GM12878 (cell line): Measurements from ENCODE around the gene IFT27. TPM values are rescaled to one million over a fixed set of nuclear protein-coding genes. Genes with fewer than 3 reads are reported as not detected.

Experiments used
- CBX3 ChIP-seq: fragments of 200-600 bp; sonication (generic); IDR thresholded peaks from 2 replicates; pipeline ENCODE4 v1.6.1; 2016; ENCODE audit warnings: low read depth, borderline replicate concordance
- CHD1 ChIP-seq: IDR thresholded peaks from 2 replicates; pipeline ENCODE4 v1.6.1; 2012; ENCODE audit warnings: low read depth, low read length, improper control_type of control experiment
- CHD2 ChIP-seq: IDR thresholded peaks from 2 replicates; pipeline ENCODE4 v1.6.1; 2011; ENCODE audit warnings: low read depth, low read length, improper control_type of control experiment, borderline replicate concordance
- CHD4 ChIP-seq: fragments of 200-600 bp; sonication (generic); IDR thresholded peaks from 2 replicates; pipeline ENCODE4 v1.6.1; 2016; ENCODE audit warnings: mild to moderate bottlenecking
- IKZF1 ChIP-seq: fragments of 450-650 bp; conservative IDR thresholded peaks from 2 replicates; pipeline ENCODE4 v1.6.1; 2017; ENCODE audit warnings: antibody characterized with exemption, mild to moderate bottlenecking
- IKZF2 ChIP-seq, 2 experiments: fragments of 450-650 bp; IDR thresholded peaks; 2 replicates each; pipeline ENCODE4 v1.6.1; 2017; ENCODE audit warnings: mild to moderate bottlenecking in 2 of 2, moderate library complexity in 2 of 2
- MEF2B ChIP-seq: fragments of 450-650 bp; IDR thresholded peaks from 2 replicates; pipeline ENCODE4 v1.6.1; 2018; ENCODE audit warnings: mild to moderate bottlenecking, moderate library complexity; ENCODE audit not compliant: partially characterized antibody, poor library complexity, severe bottlenecking
- NR2C1 ChIP-seq: fragments of 450-650 bp; IDR thresholded peaks from 2 replicates; pipeline ENCODE4 v1.6.1; 2017; ENCODE audit warnings: antibody characterized with exemption, mild to moderate bottlenecking, moderate library complexity
- POLR2AphosphoS5 ChIP-seq: IDR thresholded peaks from 2 replicates; pipeline ENCODE4 v1.6.1; 2011; ENCODE audit warnings: mild to moderate bottlenecking, low read length, inconsistent platforms
- RAD21 ChIP-seq: IDR thresholded peaks from 2 replicates; pipeline ENCODE4 v1.6.1; 2011; ENCODE audit warnings: mild to moderate bottlenecking, low read depth, low read length, moderate library complexity; ENCODE audit not compliant: insufficient read depth
- TAF1 ChIP-seq: IDR thresholded peaks from 2 replicates; pipeline ENCODE4 v1.6.1; 2011; ENCODE audit warnings: mild to moderate bottlenecking, low read depth, low read length, borderline replicate concordance
- YY1 ChIP-seq: IDR thresholded peaks from 2 replicates; pipeline ENCODE4 v1.6.1; 2011; ENCODE audit warnings: low read depth, mild to moderate bottlenecking, low read length
- ZBED1 ChIP-seq: IDR thresholded peaks from 2 replicates; pipeline ENCODE4 v1.6.1; 2016; ENCODE audit warnings: borderline replicate concordance
- ZNF274 ChIP-seq: IDR thresholded peaks from one replicate; pipeline ENCODE4 v1.8.0; 2011; ENCODE audit not compliant: insufficient read length, insufficient read depth
- ZNF384 ChIP-seq: IDR thresholded peaks from 2 replicates; pipeline ENCODE4 v1.6.1; 2012; ENCODE audit warnings: low read depth, mild to moderate bottlenecking, low read length, improper control_type of control experiment, borderline replicate concordance
- polyA plus RNA-seq, 11 experiments: library from polyadenylated mRNA; depleted of rRNA in 4 of 11; unstranded in 6 of 11; stranded (reverse) in 5 of 11; fragments of >200 nt; fragmentation: Nextera tagmentation in 4 of 11; fragmentation: Illumina TruSeq in 1 of 11; extraction: Ambion mirVana in 4 of 11; extraction: Trizol in 1 of 11; gene quantifications; 1 replicate in 1 of 11; 2 replicates in 10 of 11; pipeline versions ENCODE4 v1.2.1 to v1.2.3, GENCODE V29; 2011 to 2016; ENCODE audit warnings: inconsistent platforms in 2 of 11, missing spikeins in 2 of 11, low read depth in 1 of 11
- total RNA-seq, 4 experiments: library from RNA; depleted of rRNA in 3 of 4; stranded (reverse); fragments of >200 nt in 3 of 4; fragmentation: Illumina TruSeq in 1 of 4; extraction: Trizol in 1 of 4; gene quantifications; 2 replicates each; pipeline versions ENCODE4 v1.2.1 to v1.2.3, GENCODE V29; 2013 to 2021
- TF ChIP-seq, protein P1 (sequence below): IDR thresholded peaks from 2 replicates; pipeline ENCODE4 v1.6.1; 2011; ENCODE audit warnings: borderline replicate concordance, low read depth, mild to moderate bottlenecking, moderate library complexity, mixed read lengths, low read length; ENCODE audit not compliant: insufficient read depth; ENCODE audit errors: extremely low read length
- TF ChIP-seq, protein P2 (sequence below): fragments of 450-650 bp; IDR thresholded peaks from 2 replicates; pipeline ENCODE4 v1.6.1; 2018; ENCODE audit warnings: mild to moderate bottlenecking, low read depth, moderate library complexity; ENCODE audit not compliant: partially characterized antibody
- TF ChIP-seq, protein P3 (sequence below): fragments of 450-650 bp; IDR thresholded peaks from 2 replicates; pipeline ENCODE4 v1.6.1; 2014; ENCODE audit warnings: mild to moderate bottlenecking
- TF ChIP-seq, protein P4 (sequence below): IDR thresholded peaks from 2 replicates; pipeline ENCODE4 v1.6.1; 2011; ENCODE audit warnings: mild to moderate bottlenecking, low read depth, low read length, moderate library complexity; ENCODE audit not compliant: insufficient replicate concordance
- TF ChIP-seq, protein P5 (sequence below): IDR thresholded peaks from 2 replicates; pipeline ENCODE4 v1.6.1; 2011; ENCODE audit warnings: borderline replicate concordance, low read depth, mild to moderate bottlenecking, moderate library complexity, low read length; ENCODE audit not compliant: insufficient read depth, poor library complexity, severe bottlenecking
- TF ChIP-seq, protein P6 (sequence below): IDR thresholded peaks from 2 replicates; pipeline ENCODE4 v1.6.1; 2012; ENCODE audit warnings: low read depth, low read length, improper control_type of control experiment

IFT27 gene
- total and polyA plus RNA-seq, 10 of the 15 experiments (the other 5 are each of a cell fraction or from before 2014, with no cell fraction given): 2.7 to 32.5 (median 10.2) TPM

DNA sequence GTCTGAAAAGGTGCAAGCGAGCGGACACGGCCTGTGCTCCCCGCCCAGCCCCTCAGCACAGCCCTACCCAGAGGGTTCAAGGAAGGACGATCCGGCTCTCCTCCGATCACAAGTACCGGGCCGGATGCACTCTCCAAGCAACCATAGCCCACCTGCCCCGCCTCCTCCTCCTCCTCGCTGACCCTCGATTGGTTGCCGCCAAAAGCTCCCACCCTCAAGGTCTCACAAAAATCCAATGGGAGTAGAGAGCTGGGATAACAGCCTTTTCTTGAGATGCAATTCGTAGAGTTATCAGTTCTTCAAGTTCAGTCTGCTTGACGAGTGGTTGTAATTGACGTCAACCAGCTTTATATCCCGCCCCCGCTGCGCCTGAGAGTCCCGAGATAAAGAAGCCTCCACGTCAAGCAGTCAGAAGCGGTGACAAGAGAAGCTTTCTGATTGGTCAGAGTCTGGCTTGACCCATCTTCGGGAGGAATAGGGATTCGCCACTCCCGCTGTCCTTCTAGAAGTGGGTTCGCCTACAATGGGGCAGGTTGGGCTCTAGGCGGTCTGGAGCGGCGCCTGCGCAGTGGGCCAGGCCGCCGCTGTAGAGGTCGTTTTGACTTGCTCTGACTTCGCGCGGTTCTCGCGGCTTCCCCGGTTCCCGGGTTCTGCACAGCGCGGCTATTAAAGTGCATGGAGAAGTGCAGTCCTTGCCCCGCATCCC, at the start of gene IFT27 (continued):
- no peak for TF ChIP-seq CHD1
- TF ChIP-seq POLR2AphosphoS5: peak; percentile 64; the same call in 1 of the 2 replicates
- TF ChIP-seq, protein P1, sequence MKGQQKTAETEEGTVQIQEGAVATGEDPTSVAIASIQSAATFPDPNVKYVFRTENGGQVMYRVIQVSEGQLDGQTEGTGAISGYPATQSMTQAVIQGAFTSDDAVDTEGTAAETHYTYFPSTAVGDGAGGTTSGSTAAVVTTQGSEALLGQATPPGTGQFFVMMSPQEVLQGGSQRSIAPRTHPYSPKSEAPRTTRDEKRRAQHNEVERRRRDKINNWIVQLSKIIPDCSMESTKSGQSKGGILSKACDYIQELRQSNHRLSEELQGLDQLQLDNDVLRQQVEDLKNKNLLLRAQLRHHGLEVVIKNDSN: no peak
- no peak for TF ChIP-seq ZNF274
- TF ChIP-seq CHD4: no peak
- TF ChIP-seq, protein P2, sequence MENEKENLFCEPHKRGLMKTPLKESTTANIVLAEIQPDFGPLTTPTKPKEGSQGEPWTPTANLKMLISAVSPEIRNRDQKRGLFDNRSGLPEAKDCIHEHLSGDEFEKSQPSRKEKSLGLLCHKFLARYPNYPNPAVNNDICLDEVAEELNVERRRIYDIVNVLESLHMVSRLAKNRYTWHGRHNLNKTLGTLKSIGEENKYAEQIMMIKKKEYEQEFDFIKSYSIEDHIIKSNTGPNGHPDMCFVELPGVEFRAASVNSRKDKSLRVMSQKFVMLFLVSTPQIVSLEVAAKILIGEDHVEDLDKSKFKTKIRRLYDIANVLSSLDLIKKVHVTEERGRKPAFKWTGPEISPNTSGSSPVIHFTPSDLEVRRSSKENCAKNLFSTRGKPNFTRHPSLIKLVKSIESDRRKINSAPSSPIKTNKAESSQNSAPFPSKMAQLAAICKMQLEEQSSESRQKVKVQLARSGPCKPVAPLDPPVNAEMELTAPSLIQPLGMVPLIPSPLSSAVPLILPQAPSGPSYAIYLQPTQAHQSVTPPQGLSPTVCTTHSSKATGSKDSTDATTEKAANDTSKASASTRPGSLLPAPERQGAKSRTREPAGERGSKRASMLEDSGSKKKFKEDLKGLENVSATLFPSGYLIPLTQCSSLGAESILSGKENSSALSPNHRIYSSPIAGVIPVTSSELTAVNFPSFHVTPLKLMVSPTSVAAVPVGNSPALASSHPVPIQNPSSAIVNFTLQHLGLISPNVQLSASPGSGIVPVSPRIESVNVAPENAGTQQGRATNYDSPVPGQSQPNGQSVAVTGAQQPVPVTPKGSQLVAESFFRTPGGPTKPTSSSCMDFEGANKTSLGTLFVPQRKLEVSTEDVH: no peak
- no peak for TF ChIP-seq MEF2B
- TF ChIP-seq, protein P3, sequence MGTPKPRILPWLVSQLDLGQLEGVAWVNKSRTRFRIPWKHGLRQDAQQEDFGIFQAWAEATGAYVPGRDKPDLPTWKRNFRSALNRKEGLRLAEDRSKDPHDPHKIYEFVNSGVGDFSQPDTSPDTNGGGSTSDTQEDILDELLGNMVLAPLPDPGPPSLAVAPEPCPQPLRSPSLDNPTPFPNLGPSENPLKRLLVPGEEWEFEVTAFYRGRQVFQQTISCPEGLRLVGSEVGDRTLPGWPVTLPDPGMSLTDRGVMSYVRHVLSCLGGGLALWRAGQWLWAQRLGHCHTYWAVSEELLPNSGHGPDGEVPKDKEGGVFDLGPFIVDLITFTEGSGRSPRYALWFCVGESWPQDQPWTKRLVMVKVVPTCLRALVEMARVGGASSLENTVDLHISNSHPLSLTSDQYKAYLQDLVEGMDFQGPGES: peak; percentile 97
- no peak for TF ChIP-seq RAD21
- TF ChIP-seq ZNF384: no peak
- no peak for TF ChIP-seq IKZF2 (IDR thresholded peaks at IDR 0.05)
- peak; percentile 94 for TF ChIP-seq CHD2
- TF ChIP-seq TAF1: 0 out of 2 replicates have a peak, but pooled peaks have one; percentile 18
- TF ChIP-seq ZBED1: no peak
- no peak for TF ChIP-seq IKZF1
- TF ChIP-seq, protein P4, sequence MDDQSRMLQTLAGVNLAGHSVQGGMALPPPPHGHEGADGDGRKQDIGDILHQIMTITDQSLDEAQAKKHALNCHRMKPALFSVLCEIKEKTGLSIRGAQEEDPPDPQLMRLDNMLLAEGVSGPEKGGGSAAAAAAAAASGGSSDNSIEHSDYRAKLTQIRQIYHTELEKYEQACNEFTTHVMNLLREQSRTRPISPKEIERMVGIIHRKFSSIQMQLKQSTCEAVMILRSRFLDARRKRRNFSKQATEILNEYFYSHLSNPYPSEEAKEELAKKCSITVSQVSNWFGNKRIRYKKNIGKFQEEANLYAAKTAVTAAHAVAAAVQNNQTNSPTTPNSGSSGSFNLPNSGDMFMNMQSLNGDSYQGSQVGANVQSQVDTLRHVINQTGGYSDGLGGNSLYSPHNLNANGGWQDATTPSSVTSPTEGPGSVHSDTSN: peak; percentile 94
- peak; percentile 22; the same call in 1 of the 2 replicates for TF ChIP-seq YY1
- TF ChIP-seq, protein P5, sequence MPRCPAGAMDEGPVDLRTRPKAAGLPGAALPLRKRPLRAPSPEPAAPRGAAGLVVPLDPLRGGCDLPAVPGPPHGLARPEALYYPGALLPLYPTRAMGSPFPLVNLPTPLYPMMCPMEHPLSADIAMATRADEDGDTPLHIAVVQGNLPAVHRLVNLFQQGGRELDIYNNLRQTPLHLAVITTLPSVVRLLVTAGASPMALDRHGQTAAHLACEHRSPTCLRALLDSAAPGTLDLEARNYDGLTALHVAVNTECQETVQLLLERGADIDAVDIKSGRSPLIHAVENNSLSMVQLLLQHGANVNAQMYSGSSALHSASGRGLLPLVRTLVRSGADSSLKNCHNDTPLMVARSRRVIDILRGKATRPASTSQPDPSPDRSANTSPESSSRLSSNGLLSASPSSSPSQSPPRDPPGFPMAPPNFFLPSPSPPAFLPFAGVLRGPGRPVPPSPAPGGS: no peak
- no peak for TF ChIP-seq NR2C1
- TF ChIP-seq CBX3: no peak
- TF ChIP-seq, protein P6, sequence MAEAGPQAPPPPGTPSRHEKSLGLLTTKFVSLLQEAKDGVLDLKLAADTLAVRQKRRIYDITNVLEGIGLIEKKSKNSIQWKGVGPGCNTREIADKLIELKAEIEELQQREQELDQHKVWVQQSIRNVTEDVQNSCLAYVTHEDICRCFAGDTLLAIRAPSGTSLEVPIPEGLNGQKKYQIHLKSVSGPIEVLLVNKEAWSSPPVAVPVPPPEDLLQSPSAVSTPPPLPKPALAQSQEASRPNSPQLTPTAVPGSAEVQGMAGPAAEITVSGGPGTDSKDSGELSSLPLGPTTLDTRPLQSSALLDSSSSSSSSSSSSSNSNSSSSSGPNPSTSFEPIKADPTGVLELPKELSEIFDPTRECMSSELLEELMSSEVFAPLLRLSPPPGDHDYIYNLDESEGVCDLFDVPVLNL: no peak
